Measurements from ENCODE around the gene PLAA.
A peak's percentile ranks its signal among the peaks of the same experiment; 100 is the strongest.
"Not testable (repeated sequence)": the region's sequence is repeated elsewhere in the genome, so short reads cannot be mapped to it uniquely, and the experiment has no call there.

The PLAA gene

DNA sequence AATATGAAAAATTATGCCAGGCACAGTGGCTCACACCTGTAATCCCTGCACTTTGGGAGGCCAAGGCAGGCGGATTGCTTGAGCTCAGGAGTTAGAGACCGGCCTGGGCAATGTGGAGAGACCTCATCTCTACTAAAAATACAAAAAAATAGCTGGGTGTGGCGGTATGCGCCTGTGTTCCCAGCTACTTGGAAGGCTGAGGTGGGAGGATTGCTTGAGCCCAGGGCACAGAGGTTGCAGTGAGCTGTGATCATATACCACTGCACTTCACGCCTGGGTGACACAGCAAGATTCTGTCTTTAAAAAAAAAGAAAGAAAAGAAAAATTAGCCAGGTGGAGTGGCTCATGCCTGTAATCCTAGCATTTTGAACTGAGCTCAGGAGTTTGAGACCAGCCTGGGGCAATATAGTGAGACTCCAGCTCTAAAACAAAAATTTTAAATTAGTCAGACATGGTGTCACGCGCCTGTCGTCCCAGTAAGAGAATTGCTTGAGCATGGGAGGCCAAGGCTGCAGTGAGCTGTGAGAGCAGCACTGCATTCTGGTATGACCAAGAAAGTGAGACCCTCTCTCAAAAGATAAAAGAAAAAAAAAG lies 18.0 kb downstream of the PLAA start:
- no peak for DNase-seq

DNA sequence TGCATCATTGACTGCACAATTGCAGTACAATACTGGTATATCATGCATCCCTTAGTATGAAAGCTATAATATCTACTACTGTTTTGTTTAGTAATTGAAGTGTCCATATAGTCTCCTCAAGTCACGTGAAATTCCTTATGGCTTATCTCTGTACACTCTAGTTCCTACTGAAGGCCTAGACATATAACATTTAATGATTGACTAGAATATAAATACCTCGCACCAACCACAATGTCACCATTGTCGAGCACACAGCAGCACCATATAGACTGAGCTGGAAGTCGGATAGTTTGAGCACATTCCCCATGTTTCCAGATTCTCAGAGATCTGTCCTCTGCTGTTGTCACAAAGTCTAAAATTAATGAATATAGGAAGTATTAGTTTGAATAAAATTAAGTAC lies 21.4 kb downstream of the PLAA start:
- DNase-seq, result no peak

DNA sequence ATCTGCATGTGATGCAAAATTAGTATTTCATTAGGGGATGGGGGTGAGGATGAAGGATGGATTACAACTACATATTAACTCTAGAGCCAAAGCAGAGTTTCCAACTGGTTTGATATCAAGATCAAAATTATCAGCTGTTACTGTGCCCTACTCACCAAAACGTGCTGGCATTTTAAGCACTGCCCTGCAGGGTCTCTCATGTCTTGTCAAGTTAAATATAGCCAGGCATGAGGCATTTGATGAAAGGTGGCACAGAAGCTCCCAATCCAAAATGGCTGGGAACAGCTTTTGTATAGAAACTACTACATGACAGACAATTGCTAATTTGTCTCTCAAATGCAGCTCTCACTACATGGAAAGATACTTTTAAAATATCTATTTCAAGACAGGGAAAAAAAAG lies 27.3 kb downstream of the PLAA start:
- no peak for DNase-seq

DNA sequence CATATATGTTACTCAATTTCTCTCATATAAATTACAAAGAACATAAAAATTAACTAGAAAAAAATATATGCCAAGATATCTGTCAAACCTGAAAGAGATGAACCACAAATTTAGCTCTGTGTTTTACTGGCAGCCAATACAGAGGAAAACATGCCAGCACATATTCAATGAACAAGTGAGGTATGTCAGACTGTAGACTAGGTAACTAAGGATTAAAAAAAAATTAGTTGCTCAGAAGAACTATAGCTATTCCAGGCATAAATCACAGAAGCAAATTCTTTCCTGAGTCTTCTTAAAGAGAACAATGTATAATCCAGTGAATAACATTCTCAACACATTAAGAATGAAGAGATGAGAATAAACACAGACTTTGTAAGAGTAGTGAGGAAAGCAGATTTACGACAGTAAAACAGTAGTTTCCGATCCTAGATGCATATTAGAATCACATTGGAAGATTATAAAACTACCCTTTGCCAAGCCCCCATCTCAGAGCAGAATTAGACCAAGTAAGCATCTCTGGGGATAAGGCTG lies 33.8 kb downstream of the PLAA start:
- no peak for DNase-seq

DNA sequence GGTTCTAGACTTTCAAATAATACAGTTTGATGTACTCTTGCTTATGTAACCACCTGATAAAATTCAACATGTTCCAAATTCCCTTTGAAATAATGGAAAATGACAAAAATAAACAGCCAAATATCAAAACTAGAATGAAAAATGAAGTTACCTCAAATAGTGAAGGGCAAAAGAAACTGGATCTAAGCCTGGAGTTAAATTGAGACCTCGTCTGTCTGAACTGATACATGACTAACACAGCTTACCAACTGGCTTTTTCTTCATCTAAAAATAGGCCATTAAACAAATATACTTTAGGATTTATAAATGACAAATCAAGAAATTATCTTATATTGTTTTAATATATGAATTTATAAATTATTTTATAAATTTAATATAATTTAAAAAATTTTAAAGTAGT lies 42.4 kb downstream of the PLAA start:
- no peak for DNase-seq

DNA sequence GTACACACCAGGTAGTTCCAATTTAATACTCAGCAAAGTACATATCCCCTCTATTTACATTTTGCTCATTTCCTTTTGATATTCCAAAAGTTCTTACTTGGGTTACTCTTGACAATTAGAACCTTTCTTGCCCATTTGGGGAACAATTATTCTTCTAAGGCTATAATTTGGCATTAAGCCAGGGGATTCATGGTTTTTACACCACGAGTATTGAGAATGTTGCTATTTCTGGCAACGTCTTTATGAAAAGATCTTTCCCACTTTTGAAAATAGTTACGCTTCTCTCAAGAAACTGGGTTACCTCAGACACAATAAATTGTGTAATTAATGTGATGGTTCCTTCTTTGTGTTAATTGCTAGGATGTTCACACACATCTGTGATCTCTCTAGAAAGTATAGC lies 43.0 kb downstream of the PLAA start:
- no peak for DNase-seq

DNA sequence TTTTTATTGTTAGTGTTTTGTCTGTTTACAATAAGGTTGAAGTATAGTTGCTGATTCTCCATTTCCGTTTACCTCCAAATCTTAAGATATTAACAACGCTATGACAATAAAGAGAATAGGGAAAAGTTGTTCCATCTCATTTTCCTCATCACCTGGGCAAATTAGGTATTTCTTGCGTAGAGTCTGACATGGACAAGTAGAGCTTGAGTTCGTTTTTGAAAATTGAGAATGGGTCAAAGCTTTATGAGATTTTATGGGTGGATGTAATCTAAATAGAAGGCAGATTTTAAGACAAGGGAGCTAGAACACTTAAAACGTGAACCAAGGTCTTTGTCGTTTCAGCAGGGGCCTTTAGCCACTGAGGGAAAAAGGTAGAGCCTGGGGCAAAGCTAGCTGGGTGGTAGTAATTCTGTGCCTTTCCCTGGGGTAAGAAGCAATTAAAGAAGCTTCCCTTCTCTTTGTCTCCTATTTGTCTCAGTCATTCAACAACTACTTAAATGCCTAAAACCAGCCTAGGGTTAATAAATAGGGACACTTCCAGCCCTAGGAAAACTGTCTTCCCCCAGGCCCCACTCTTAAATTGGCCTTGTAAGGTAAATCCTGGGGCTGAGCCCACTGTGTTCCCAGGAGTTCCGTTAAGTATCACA lies 53.9 kb downstream of the PLAA start:
- DNase-seq, result no peak

DNA sequence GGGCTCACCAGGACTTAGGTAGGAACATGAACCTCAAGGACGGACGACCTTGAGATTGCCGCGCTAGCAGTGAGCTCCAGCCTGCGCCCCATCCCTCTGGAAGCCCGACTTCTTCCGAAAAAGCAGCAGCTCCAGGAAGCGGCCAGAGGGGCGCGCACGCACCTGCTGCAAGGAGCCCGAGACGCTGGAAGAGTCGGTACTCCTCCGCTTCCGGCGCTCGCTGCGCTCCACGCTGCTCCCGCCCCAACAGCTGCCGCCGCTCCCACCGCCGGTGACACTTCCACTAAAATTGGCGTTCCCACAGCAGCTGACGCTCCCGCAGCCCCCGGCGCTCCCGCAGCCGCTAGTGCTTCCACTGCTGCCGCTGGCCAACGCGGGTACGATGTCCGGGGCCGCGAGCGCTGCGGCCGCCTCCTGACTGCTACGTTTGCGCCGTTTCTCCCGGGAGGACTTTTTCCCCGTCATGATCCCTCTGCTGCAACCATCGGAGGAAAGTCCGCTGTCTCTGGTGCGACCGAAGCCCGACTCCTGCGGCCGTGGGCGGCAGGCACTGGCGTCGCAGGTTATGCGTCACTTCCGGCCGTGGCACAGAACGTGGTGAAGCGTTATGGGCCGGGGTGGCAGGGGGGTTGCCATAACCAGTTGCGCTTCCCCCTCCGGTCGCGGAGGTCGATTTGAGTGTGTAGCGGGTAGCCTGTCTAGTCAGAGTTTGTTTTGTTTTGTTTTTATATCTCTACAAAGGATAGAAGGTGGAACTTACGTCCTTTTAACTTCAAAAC lies 54.6 kb downstream of the PLAA start, which contains the start of gene CAAP1:
Gene CAAP1 (minus strand): TSS at position 552 of the 779 bp plus-strand sequence. CDS start 87 bp downstream, at position 465.
- DNase-seq, result peak; percentile 97

DNA sequence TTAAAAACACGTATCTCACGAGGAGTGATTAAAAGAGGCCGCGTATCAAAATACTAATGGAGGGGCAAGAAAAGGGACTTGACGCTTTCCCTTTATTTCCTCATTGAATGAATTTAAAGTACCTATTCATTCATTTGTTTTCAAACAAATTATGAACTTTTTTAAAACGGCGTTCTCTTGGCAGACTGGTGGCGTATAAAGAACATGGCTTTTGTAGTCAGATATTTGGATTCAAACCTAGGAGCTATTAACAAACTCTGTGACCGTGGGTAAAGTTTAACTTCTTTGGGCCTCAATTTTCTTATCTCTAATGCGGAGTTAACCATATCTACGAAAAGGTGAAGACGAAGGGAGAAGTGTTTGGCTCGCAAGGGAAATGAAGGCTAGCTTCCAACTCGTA lies 55.3 kb downstream of the PLAA start:
- DNase-seq, result no peak

DNA sequence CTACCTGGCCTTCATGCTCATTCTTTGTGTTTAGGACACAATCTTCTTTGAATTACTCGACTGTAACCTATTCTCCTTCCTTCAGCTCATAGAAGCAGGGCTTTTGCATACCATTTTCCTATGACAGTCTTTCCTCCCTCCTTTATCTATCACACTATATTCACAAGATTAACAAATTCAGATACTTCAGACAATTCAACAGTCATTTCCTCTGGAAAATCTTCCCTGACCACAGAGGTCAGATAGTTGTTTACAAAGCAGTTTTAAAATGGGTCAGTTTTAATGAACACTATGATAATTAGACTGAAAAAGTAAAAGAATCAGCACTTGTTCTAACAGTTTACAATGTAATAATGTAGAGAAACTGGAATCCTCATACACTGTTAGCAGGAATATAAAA lies 58.8 kb downstream of the PLAA start:
- no peak for DNase-seq

DNA sequence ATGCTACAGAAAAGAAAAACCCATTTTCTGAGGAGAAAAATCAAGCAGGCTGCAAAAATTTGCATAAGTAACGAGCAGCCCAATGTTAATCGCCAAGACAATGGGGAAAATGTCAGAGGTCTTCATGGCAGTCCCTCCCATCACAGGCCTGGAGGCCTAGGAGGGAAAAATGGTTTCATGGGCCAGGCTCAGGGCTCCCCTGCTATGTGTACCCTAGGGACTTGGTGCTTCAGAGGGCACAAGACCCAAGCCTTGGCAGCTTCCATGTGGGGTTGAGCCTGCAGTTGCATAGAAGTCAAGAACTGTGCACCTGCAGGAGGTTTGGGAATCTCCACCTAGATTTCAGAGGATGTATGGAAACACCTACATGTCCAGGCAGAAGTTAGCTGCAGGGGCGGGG lies 64.9 kb downstream of the PLAA start:
- no peak for DNase-seq

DNA sequence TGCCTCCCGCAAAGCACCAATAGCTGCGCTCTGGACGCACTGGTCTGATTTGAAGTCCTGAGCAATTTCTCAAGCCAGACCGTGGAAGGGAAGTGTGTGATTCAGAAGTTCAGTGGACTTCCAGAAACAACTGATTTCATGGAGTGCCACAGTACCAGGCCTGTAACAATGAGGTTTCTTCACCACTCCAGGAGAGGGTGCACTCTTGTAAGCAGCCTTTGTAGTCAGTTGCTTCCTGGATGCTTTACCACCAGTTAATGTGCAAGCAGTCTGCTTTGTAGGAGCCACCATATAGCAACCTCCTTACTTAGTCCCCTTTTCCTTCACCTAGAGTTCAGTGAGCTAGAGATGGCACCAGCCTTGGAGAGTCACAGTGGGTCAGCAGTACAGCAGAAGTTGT lies 66.8 kb downstream of the PLAA start:
- DNase-seq, result no peak

DNA sequence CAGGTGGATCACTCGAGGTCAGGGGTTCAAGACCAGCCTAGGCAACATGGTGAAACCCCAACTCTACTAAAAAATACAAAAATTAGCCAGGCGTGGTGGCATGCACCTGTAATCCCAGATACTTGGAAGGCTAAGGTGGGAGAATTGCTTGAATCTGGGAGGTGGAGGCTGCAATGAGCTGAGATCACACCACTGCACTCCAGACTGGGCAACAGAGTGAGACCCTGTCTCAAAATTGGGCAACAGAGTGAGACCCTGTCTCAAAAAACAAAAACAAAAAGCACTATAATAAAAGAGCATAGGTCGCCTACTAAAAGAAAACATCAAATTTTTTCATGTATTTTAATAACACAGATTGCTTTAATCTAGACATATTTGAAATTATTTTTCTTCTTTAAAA lies 71.9 kb downstream of the PLAA start:
- not testable (repeated sequence) for DNase-seq

DNA sequence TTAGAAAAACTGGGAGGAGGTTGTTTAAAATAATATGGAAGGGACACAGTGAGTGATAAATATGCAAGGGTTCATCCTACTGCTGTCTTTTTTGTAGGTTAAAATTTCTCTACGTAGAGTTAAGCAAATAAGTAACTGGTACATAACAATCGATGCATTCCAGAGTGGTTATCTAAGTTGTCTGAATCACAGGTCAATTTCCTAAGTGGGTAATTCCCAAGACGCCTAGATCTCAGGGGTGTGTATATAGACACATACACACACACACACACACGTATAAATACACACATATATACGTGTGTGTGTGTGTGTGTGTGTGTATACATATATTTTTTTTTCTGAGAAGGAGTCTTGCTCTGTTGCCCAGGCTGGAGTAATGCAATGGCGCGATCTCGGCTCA lies 76.8 kb downstream of the PLAA start:
- no peak for DNase-seq

DNA sequence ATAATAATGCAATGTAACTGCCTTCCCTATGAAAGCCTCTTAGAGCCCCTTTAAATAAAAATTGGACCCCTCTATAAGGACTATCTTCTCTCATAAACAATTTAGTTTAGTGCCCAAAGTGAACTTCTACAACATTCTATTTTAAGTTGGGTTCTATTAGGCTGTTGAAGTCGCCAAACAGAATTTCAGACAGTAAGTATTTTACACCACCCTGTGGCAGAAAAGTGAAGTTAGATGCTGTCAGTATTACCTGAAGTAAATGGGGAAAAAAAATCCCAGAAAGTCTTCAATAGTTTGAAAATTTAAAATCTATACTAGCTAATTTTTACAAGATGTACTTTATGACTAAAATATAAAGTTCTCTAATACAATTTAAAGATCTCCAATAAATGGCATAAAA lies 84.0 kb downstream of the PLAA start:
- no peak for DNase-seq

DNA sequence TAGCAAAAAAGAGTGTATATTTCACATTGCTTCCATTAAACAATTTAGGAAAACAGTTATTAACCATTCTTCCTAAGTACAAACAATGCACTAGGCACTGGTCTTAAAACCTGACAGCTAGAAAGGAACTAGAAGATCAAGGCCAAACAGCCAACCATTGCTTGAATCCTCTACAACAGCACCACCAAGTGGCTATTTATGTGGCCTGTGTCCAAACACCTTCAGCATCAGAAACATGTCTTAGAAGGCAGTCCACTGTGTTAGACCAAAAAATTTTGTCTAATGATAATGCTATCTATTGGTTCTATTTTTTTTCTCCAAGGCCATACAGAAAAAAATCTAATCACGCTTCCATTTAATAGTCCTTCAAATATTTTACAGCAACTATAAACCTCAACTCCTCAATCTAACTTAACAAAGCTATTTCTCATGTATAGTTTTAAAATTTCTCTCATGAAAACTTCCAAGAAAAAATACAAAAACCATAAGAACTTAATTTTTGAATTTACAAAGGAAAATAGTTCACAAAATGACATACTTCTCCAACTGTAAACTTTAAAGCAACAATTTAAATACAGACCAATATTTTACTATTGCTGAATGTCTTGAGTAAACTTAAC lies 90.5 kb downstream of the PLAA start:
- DNase-seq, result peak; percentile 76
